ENCODE measurements around the gene KCNC3. TPM values are rescaled to one million over a fixed set of nuclear protein-coding genes. Genes with fewer than 3 reads are reported as not detected.

Gene KCNC3
- total RNA-seq, 2 experiments from 2014 or later = 1.6 to 2.0 TPM

DNA sequence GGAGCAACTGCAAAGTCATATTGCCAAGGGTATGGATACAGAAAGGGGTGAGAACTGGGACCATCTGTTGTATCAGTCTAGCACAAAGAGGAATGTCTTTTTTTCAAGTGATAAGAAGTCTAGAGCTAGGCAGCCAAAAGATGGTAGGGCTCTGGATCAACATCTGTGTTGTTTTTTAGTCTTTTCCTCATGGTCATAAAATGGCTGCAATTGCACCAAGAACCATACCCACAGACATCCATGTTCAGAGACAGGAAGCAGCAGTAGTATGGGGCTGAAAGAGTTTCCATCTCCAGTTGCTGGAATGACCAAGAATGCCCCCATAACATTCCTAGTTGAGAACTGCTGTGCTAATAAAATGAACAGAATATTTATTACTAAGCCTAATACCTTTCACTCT is 25.6 kb downstream of the KCNC3 start:
- H3K4me3 Mint-ChIP-seq = no peak overlapping the region
- H3K4me1 Mint-ChIP-seq (ENCODE audit: low read depth) = no peaks in the 10 kb centered on the region
- DNase-seq (no peak), ATAC-seq (ENCODE audit: poor library complexity) (no peak)
- no peak overlapping the region for H3K27ac Mint-ChIP-seq
- Histone ChIP-seq H3K36me3 (ENCODE audit: insufficient read depth, low read length) (no peaks in the 10 kb centered on the region), H3K4me3 (ENCODE audit: low read length) (no peak overlapping the region), H3K27me3 (ENCODE audit: control insufficient read depth in 1 of 2, insufficient read depth in 2 of 2, low read length in 2 of 2) (peaks cover 9 to 10% of the 10 kb centered on the region in 2 experiments), H3K27ac (ENCODE audit: low read depth in 1 of 2, low read length in 2 of 2) (no peak overlapping the region), H3K4me1 (ENCODE audit: insufficient read depth, low read length) (no peaks in the 10 kb centered on the region), H3K9me3 (ENCODE audit: control insufficient read depth in 1 of 2, insufficient read depth in 1 of 2, low read length in 2 of 2) (peaks cover 8 to 13% of the 10 kb centered on the region in 2 experiments)
- intact Hi-C loops (cut with DNase I, micrococcal nuclease) = no loop called here
- H3K9me3 Mint-ChIP-seq = no peaks in the 10 kb centered on the region
- H3K36me3 Mint-ChIP-seq (ENCODE audit: low read depth) = no peaks in the 10 kb centered on the region
- peaks cover 55% of the 10 kb centered on the region for H3K27me3 Mint-ChIP-seq
- TF ChIP-seq, protein P1, sequence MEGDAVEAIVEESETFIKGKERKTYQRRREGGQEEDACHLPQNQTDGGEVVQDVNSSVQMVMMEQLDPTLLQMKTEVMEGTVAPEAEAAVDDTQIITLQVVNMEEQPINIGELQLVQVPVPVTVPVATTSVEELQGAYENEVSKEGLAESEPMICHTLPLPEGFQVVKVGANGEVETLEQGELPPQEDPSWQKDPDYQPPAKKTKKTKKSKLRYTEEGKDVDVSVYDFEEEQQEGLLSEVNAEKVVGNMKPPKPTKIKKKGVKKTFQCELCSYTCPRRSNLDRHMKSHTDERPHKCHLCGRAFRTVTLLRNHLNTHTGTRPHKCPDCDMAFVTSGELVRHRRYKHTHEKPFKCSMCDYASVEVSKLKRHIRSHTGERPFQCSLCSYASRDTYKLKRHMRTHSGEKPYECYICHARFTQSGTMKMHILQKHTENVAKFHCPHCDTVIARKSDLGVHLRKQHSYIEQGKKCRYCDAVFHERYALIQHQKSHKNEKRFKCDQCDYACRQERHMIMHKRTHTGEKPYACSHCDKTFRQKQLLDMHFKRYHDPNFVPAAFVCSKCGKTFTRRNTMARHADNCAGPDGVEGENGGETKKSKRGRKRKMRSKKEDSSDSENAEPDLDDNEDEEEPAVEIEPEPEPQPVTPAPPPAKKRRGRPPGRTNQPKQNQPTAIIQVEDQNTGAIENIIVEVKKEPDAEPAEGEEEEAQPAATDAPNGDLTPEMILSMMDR (IDR thresholded peaks at IDR 0.05) = no peak
- CTCF ChIA-PET = no interaction called here
- POLR2A ChIA-PET = no interaction called here

DNA sequence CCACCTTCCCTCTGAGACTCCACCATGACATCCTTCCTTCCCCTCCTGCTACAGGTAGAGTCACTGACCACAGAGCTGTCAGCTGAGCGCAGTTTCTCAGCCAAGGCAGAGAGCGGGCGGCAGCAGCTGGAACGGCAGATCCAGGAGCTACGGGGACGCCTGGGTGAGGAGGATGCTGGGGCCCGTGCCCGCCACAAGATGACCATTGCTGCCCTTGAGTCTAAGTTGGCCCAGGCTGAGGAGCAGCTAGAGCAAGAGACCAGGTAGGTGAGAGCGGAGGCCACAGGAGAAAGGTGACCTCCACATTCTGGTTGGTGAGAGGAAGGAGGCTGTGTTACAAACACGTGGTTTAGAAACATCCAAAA is 27.6 kb downstream of the KCNC3 start:
- Histone ChIP-seq H3K9me3 (ENCODE audit: control insufficient read depth in 1 of 2, insufficient read depth in 1 of 2, low read length in 2 of 2) (peaks cover 8 to 13% of the 10 kb centered on the region in 2 experiments), H3K27ac (ENCODE audit: low read depth in 1 of 2, low read length in 2 of 2) (no peak overlapping the region), H3K4me3 (ENCODE audit: low read length) (no peak overlapping the region), H3K27me3 (ENCODE audit: control insufficient read depth in 1 of 2, insufficient read depth in 2 of 2, low read length in 2 of 2) (peaks cover 2 to 3% of the 10 kb centered on the region in 2 experiments), H3K36me3 (ENCODE audit: insufficient read depth, low read length) (no peaks in the 10 kb centered on the region), H3K4me1 (ENCODE audit: insufficient read depth, low read length) (no peaks in the 10 kb centered on the region)
- no peak for DNase-seq
- TF ChIP-seq, protein P1 (IDR thresholded peaks at IDR 0.05) = no peak
- no peak for ATAC-seq (ENCODE audit: poor library complexity)
- POLR2A ChIA-PET = no interaction called here
- CTCF ChIA-PET = no interaction called here
- no peak overlapping the region for H3K4me3 Mint-ChIP-seq
- no peaks in the 10 kb centered on the region for H3K9me3 Mint-ChIP-seq
- H3K36me3 Mint-ChIP-seq (ENCODE audit: low read depth) = no peaks in the 10 kb centered on the region
- H3K27me3 Mint-ChIP-seq = peaks cover 35% of the 10 kb centered on the region
- no peak overlapping the region for H3K27ac Mint-ChIP-seq
- intact Hi-C loops (cut with DNase I, micrococcal nuclease) = no loop called here
- H3K4me1 Mint-ChIP-seq (ENCODE audit: low read depth) = no peaks in the 10 kb centered on the region

DNA sequence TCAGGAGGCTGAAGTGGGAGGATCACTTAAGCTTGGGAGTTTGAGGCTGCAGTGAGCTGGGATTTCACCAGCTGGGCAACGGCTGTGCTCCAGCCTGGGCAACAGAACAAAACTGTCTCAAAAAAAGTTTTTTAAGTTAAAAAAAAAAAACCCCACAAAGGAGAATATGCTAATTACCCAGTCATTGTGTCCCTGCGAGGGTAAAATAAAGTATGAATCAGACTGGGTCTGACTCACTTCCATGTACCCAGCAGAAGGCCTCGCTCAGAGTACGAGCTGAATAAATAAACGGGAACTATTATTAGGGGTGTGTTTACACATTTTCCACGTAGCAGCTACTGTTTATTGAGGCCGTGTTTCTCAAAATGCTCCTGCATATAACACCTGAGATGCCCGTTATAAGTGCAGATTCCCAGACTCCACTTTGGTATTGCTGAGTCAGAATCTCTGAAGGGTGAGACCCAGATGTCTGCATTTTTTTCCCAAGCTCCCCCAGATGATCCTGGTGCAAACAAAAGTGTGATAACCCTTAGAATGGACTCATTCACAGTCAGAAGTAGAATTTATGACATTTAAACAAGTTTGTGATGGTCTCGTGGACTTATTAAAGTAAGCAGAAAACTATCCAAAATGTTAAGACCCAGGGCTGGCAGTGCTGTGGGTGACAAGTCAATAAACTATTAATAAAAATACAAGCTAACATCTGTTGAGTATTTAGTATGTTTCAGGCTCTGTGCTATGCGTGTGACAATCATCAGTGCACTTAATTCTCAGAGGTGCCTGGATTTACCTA is 28.2 kb downstream of the KCNC3 start:
- Histone ChIP-seq H3K4me3 (ENCODE audit: low read length) (no peak overlapping the region), H3K4me1 (ENCODE audit: insufficient read depth, low read length) (no peaks in the 10 kb centered on the region), H3K9me3 (ENCODE audit: control insufficient read depth in 1 of 2, insufficient read depth in 1 of 2, low read length in 2 of 2) (peaks cover 8 to 13% of the 10 kb centered on the region in 2 experiments), H3K27ac (ENCODE audit: low read depth in 1 of 2, low read length in 2 of 2) (no peak overlapping the region), H3K36me3 (ENCODE audit: insufficient read depth, low read length) (no peaks in the 10 kb centered on the region), H3K27me3 (ENCODE audit: control insufficient read depth in 1 of 2, insufficient read depth in 2 of 2, low read length in 2 of 2) (peaks cover 2 to 3% of the 10 kb centered on the region in 2 experiments)
- H3K27me3 Mint-ChIP-seq = peaks cover 32% of the 10 kb centered on the region
- intact Hi-C loops (cut with DNase I, micrococcal nuclease) = no loop called here
- DNase-seq (no peak), ATAC-seq (ENCODE audit: poor library complexity) (no peak)
- ChIA-PET POLR2A (no interaction called here), CTCF (interaction anchor here (0.5 kb wide), 1 partner anchor 1347 kb away, joined by 3 read pairs; no protein-coding TSS in a partner anchor)
- no peak overlapping the region for H3K27ac Mint-ChIP-seq
- TF ChIP-seq, protein P1 (IDR thresholded peaks at IDR 0.05) = no peak
- no peak overlapping the region for H3K4me3 Mint-ChIP-seq
- no peaks in the 10 kb centered on the region for H3K9me3 Mint-ChIP-seq
- no peaks in the 10 kb centered on the region for H3K36me3 Mint-ChIP-seq (ENCODE audit: low read depth)
- no peaks in the 10 kb centered on the region for H3K4me1 Mint-ChIP-seq (ENCODE audit: low read depth)
